Activated CD8-positive, alpha-beta T cell treated with anti-CD3 and anti-CD28 coated beads for 36 hours (primary cell): ENCODE results near the gene SLC38A10. TPM values are rescaled to one million over a fixed set of nuclear protein-coding genes. Genes with fewer than 3 reads are reported as not detected.

ENCODE experiments used
- ATAC-seq: fragments of 200-7000 bp; cut with Tn5 transposase; one replicate; pipeline ENCODE4 v1.10.0; 2021; ENCODE audit warnings: mild to moderate bottlenecking, moderate library complexity
- CTCF ChIA-PET: fragments of 350-600 bp; sonication (Branson Sonifier 250); formaldehyde crosslinking; loops from one replicate; lab custom pipeline; 2021; ENCODE audit warnings: antibody characterized with exemption; lab: Charles Lee
- POLR2A ChIA-PET: fragments of 350-600 bp; sonication (Branson Sonifier 250); formaldehyde crosslinking; loops from one replicate; lab custom pipeline; 2021; ENCODE audit warnings: antibody characterized with exemption; lab: Charles Lee
- DNase-seq: peaks from one replicate; pipeline ENCODE4 v3.0.0-alpha.2; 2020
- H3K27ac Mint-ChIP-seq: one replicate; pipeline ENCODE4 v1.8.0; 2021; ENCODE audit warnings: mild to moderate bottlenecking, mixed read lengths
- H3K27me3 Mint-ChIP-seq: one replicate; pipeline ENCODE4 v1.8.0; 2021; ENCODE audit warnings: mixed read lengths
- H3K36me3 Mint-ChIP-seq: one replicate; pipeline ENCODE4 v1.8.0; 2021; ENCODE audit warnings: low read depth, mixed read lengths
- H3K4me1 Mint-ChIP-seq: one replicate; pipeline ENCODE4 v1.8.0; 2021; ENCODE audit warnings: low read depth, mixed read lengths
- H3K4me3 Mint-ChIP-seq: one replicate; pipeline ENCODE4 v1.8.0; 2021; ENCODE audit warnings: mild to moderate bottlenecking, moderate library complexity, mixed read lengths
- H3K9me3 Mint-ChIP-seq: one replicate; pipeline ENCODE4 v1.8.0; 2021; ENCODE audit warnings: mixed read lengths
- CTCF ChIP-seq: fragments of 200-600 bp; IDR thresholded peaks from one replicate; pipeline ENCODE4 v1.8.0; 2022; ENCODE audit warnings: antibody characterized with exemption, mild to moderate bottlenecking
- intact Hi-C: fragments of 100-400 bp; cut with micrococcal nuclease; formaldehyde crosslinking; loops from one replicate; pipeline ENCODE4 v1.10.0; 2022
- total RNA-seq, 2 experiments: library from RNA; stranded (reverse); gene quantifications; one replicate each; pipeline ENCODE4 v1.2.3, GENCODE V29; 2021

The SLC38A10 gene
- total RNA-seq, 2 experiments from 2014 or later: 42.7 to 45.4 TPM

GRCh38 chr17:81333616-81334368 is 38.7 kb upstream of the SLC38A10 start:
- Mint-ChIP-seq H3K4me1 (no peaks in the 10 kb centered on the region), H3K9me3 (no peaks in the 10 kb centered on the region), H3K27ac (no peak overlapping the region), H3K4me3 (no peak overlapping the region), H3K27me3 (peaks cover 9% of the 10 kb centered on the region), H3K36me3 (no peaks in the 10 kb centered on the region)
- TF ChIP-seq CTCF: no peak
- POLR2A ChIA-PET: no interaction called here
- DNase-seq (no peak), ATAC-seq (no peak)
- CTCF ChIA-PET: no interaction called here
- intact Hi-C loops: no loop called here

GRCh38 chr17:81332914-81333528 is 37.9 kb upstream of the SLC38A10 start:
- no peak for TF ChIP-seq CTCF
- H3K4me3 Mint-ChIP-seq: no peak overlapping the region
- ChIA-PET POLR2A (no interaction called here), CTCF (interaction anchor here (1.0 kb wide), 1 partner anchor 10 kb away, joined by 3 read pairs; no protein-coding TSS in a partner anchor)
- no peak overlapping the region for H3K27ac Mint-ChIP-seq
- no peaks in the 10 kb centered on the region for H3K4me1 Mint-ChIP-seq
- H3K27me3 Mint-ChIP-seq: peaks cover 5% of the 10 kb centered on the region
- ATAC-seq (no peak), DNase-seq (no peak)
- no peaks in the 10 kb centered on the region for H3K9me3 Mint-ChIP-seq
- intact Hi-C loops: no loop called here
- H3K36me3 Mint-ChIP-seq: no peaks in the 10 kb centered on the region

DNA sequence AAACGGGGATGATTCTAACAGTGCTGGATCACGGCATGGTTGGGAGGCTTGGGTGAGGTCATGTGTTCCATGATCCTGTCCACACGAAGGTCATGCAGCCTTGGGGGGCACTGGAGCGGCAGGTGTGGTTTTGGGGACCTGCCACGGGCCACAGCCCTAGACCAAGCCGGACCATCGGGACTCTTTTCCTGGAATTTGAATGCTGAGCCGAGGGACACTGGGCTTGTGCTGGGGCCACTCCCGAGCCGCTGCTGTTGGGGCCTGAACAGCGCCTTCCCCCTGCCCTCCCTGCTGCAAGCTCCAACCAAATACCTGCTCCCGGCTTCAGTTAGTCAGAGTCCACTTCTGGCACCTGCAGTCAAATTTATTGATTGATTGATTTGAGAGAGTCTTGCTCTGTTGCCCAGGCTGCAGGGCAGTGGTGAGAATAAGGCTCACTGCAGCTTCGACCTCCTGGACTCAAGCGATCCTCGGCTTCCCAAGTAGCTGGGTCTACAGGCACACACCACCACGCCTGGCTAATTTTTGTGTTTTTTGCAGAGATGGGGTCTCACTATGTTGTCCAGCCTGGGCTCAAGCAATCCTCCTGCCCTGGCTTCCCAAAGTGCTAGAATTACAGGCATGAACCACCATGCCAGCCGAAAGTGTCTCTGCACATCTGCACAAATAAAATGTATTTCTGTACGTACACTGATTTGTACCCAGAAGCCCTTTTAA is 37.2 kb upstream of the SLC38A10 start:
- Mint-ChIP-seq H3K4me3 (no peak overlapping the region), H3K27me3 (peaks cover 3% of the 10 kb centered on the region), H3K36me3 (no peaks in the 10 kb centered on the region), H3K9me3 (no peaks in the 10 kb centered on the region), H3K4me1 (no peaks in the 10 kb centered on the region), H3K27ac (no peak overlapping the region)
- no peak for TF ChIP-seq CTCF
- POLR2A ChIA-PET: no interaction called here
- intact Hi-C loops: no loop called here
- ATAC-seq: no peak
- CTCF ChIA-PET: interaction anchor here (1.0 kb wide), 1 partner anchor 9 kb away, joined by 3 read pairs; no protein-coding TSS in a partner anchor
- DNase-seq: no peak

DNA sequence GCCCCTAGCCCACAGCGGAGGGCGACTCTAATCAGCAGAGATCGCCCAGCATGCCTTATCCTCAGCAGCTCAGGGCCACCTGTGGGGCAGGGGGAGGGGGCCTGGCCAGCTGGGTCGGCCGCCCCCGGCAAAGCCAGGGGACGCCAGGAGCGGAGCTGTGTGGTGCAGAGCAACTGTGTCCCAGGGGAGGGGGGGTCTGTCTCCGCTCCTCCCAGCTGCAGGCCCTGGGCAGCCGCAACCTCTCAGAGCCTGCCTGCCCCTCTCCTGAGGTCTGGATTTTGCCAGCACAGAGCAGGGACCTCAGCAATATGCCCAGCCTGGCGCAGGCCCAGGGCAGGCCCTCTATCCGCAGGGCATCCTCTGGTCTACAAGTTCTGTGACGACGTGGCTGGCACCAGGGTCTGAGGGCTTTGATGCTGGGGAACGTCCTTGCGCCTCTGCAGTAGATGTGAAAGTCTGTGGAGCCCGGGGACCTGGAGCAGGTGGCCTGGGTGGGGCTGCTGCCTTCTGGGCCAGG is 36.5 kb upstream of the SLC38A10 start:
- POLR2A ChIA-PET: no interaction called here
- no peaks in the 10 kb centered on the region for H3K9me3 Mint-ChIP-seq
- DNase-seq (no peak), ATAC-seq (no peak)
- H3K4me3 Mint-ChIP-seq: no peak overlapping the region
- TF ChIP-seq CTCF: no peak
- H3K4me1 Mint-ChIP-seq: no peaks in the 10 kb centered on the region
- intact Hi-C loops: no loop called here
- H3K27ac Mint-ChIP-seq: no peak overlapping the region
- no peaks in the 10 kb centered on the region for H3K36me3 Mint-ChIP-seq
- CTCF ChIA-PET: no interaction called here
- peaks cover 3% of the 10 kb centered on the region for H3K27me3 Mint-ChIP-seq
